HepG2 (cell line): ENCODE measurements around the gene FTL. TPM values are rescaled to one million over a fixed set of nuclear protein-coding genes. Genes with fewer than 3 reads are reported as not detected.

Experiments
- ATAC-seq: fragments of 200-7000 bp; cut with Tn5 transposase; 3 replicates; pipeline ENCODE4 v1.9.1; 2020; ENCODE audit warnings: mild to moderate bottlenecking, moderate library complexity
- BruUV-seq: library from RNA; stranded (reverse); fragments of 400-500 nt; replicated peaks from 2 replicates; lab custom pipeline; 2021; lab: Mats Ljungman, UMichigan
- CTCF ChIA-PET: fragments of 300-600 bp; formaldehyde crosslinking; extraction: SDS; loops from one replicate; lab custom pipeline; 2021; ENCODE audit warnings: low total read pairs, inconsistent platforms, low intra/inter-chr PET ratio; lab: Yijun Ruan, JAX
- POLR2A ChIA-PET: fragments of 350-600 bp; sonication (Branson Sonifier 250); formaldehyde crosslinking; loops from one replicate; lab custom pipeline; 2020; ENCODE audit warnings: antibody characterized with exemption, inconsistent platforms; lab: Yijun Ruan, JAX
- DNase-seq: peaks from one replicate; pipeline ENCODE4 v3.0.0-alpha.2; 2015; ENCODE audit warnings: low spot score
- FAIRE-seq: peaks from 3 replicates; lab custom pipeline; 2011; peaks lifted over from hg19 to GRCh38; lab: Jason Lieb, UNC
- H2AFZ ChIP-seq: one replicate; pipeline ENCODE4 v1.6.1; 2011; ENCODE audit warnings: low read length, inconsistent platforms
- H3K27ac ChIP-seq: fragments of 300-600 bp; 3 replicates; pipeline ENCODE4 v1.8.0; 2011; ENCODE audit warnings: mixed run types, mild to moderate bottlenecking, mixed read lengths, low read length, inconsistent platforms; ENCODE audit not compliant: insufficient read depth; ENCODE audit errors: extremely low read length
- H3K27me3 ChIP-seq, 2 experiments: fragments of 200-600 bp in 1 of 2; 2 replicates in 1 of 2; 3 replicates in 1 of 2; pipeline versions ENCODE4 v1.6.0 to v1.8.0; 2011; ENCODE audit warnings: low read length in 2 of 2, mild to moderate bottlenecking in 2 of 2, moderate library complexity in 2 of 2, inconsistent platforms in 1 of 2; ENCODE audit not compliant: insufficient read depth in 2 of 2, control insufficient read depth in 1 of 2
- H3K36me3 ChIP-seq, 2 experiments: fragments of 200-600 bp in 1 of 2; replicated peaks in 1 of 2; 2 replicates in 1 of 2; 3 replicates in 1 of 2; pipeline versions ENCODE4 v1.5.1 to v1.8.0; 2011; ENCODE audit warnings: low read length in 2 of 2, inconsistent platforms in 1 of 2; ENCODE audit not compliant: insufficient read depth in 2 of 2, control insufficient read depth in 1 of 2
- H3K4me1 ChIP-seq: 2 replicates; pipeline ENCODE4 v1.5.1; 2012; ENCODE audit warnings: low read length, inconsistent platforms; ENCODE audit not compliant: insufficient read depth
- H3K4me2 ChIP-seq: 2 replicates; pipeline ENCODE4 v1.6.0; 2011; ENCODE audit warnings: low read depth, low read length, inconsistent platforms
- H3K4me3 ChIP-seq, 3 experiments: fragments of 200-600 bp in 1 of 3; sonication (generic), shearing (Covaris generic) in 1 of 3; replicated peaks in 1 of 3; 2 replicates each; pipeline ENCODE4 v1.5.1; 2011 to 2016; ENCODE audit warnings: low read length in 3 of 3, inconsistent platforms in 2 of 3, low read depth in 2 of 3, mild to moderate bottlenecking in 2 of 3, control low read depth in 1 of 3, mixed read lengths in 1 of 3; ENCODE audit not compliant: insufficient read depth in 1 of 3
- H3K79me2 ChIP-seq: one replicate; pipeline ENCODE4 v1.6.1; 2011; ENCODE audit warnings: low read length, inconsistent platforms; ENCODE audit not compliant: insufficient read depth
- H3K9ac ChIP-seq: 2 replicates; pipeline ENCODE4 v1.6.0; 2011; ENCODE audit warnings: mild to moderate bottlenecking, low read depth, low read length, inconsistent platforms; ENCODE audit not compliant: insufficient read depth
- H3K9me3 ChIP-seq: 2 replicates; pipeline ENCODE4 v1.5.1; 2012; ENCODE audit warnings: mild to moderate bottlenecking, low read length
- H4K20me1 ChIP-seq: 2 replicates; pipeline ENCODE4 v1.6.0; 2011; ENCODE audit warnings: inconsistent platforms, mild to moderate bottlenecking, low read length, moderate library complexity; ENCODE audit not compliant: insufficient read depth
- AGO2 ChIP-seq: fragments of 200-400 bp; formaldehyde crosslinking; optimal IDR thresholded peaks from 2 replicates; pipeline ENCODE3; 2017; ENCODE audit warnings: mild to moderate bottlenecking, low read depth, low read length, moderate library complexity
- ATF7 ChIP-seq, 2 experiments: fragments of 450-650 bp in 1 of 2; sonication (generic) in 1 of 2; formaldehyde crosslinking in 1 of 2; IDR thresholded peaks; 2 replicates each; pipeline versions ENCODE4 v1.4.0 to v1.6.1; 2016 to 2020; ENCODE audit warnings: antibody characterized with exemption in 1 of 2, mild to moderate bottlenecking in 1 of 2, missing genetic modification reagents in 1 of 2
- CREB1 ChIP-seq, 2 experiments: fragments of 450-650 bp in 1 of 2; IDR thresholded peaks; 2 replicates each; pipeline ENCODE4 v1.6.1; 2016 to 2017; ENCODE audit warnings: control low read depth in 1 of 2, mild to moderate bottlenecking in 1 of 2, missing compliant biosample characterization in 1 of 2, missing genetic modification characterization in 1 of 2
- HNF4A ChIP-seq: sonication (generic); formaldehyde crosslinking; IDR thresholded peaks from 2 replicates; pipeline ENCODE4 v1.4.0; 2020; ENCODE audit warnings: missing genetic modification reagents
- POLR2G ChIP-seq: fragments of 200-400 bp; formaldehyde crosslinking; IDR thresholded peaks from 2 replicates; pipeline ENCODE4 v1.6.1; 2018; ENCODE audit warnings: mild to moderate bottlenecking, low read depth, low read length, moderate library complexity
- ZBTB14 ChIP-seq: sonication (generic); formaldehyde crosslinking; IDR thresholded peaks from 2 replicates; pipeline ENCODE4 v1.4.0; 2020; ENCODE audit warnings: missing genetic modification reagents
- WGBS: methylation state at CpG from one replicate; pipeline ENCODE4 v1.1.6; 2017; ENCODE audit warnings: low lambda C conversion rate; 5-methylcytosine and 5-hydroxymethylcytosine counted together
- in situ Hi-C: cut with HindIII; loops from 2 replicates; pipeline ENCODE4 v1.10.0; 2017; ENCODE audit warnings: low pct_unique_long_range_greater_than_20kb; ENCODE audit not compliant: extremely low pct_ligation_motif_present
- intact Hi-C: fragments of 100-400 bp; cut with micrococcal nuclease; formaldehyde crosslinking; loops from one replicate; pipeline ENCODE4 v1.10.0; 2022; ENCODE audit not compliant: unreplicated experiment
- polyA plus RNA-seq, 8 experiments: library from polyadenylated mRNA; depleted of rRNA in 3 of 8; stranded (reverse) in 7 of 8; unstranded in 1 of 8; fragments of >200 nt; fragmentation: Illumina TruSeq in 4 of 8; extraction: Trizol in 4 of 8; gene quantifications; 2 replicates each; pipeline versions ENCODE4 v1.2.1 to v1.2.3, GENCODE V29; 2011 to 2016; ENCODE audit warnings: low read depth in 4 of 8, missing spikeins in 1 of 8, mixed read lengths in 1 of 8; ENCODE audit not compliant: insufficient read depth in 1 of 8
- total RNA-seq, 5 experiments: library from RNA; depleted of rRNA; stranded (reverse); fragments of >200 nt; fragmentation: Illumina TruSeq; extraction: Trizol; gene quantifications; 2 replicates each; pipeline ENCODE4 v1.2.3, GENCODE V29; 2016; ENCODE audit warnings: low read depth in 1 of 5

Gene FTL
- total and polyA plus RNA-seq, 2 of the 13 experiments (the other 11 are each of a cell fraction or from before 2014, with no cell fraction given) = 2,721 to 8,800 TPM

- CTCF ChIA-PET = no interaction called here
- 98% methylated on average over 29 of the region's 32 CpGs for WGBS
- H3K4me2 ChIP-seq = no peak overlapping the region
- H3K9ac ChIP-seq = no peak overlapping the region
- in situ Hi-C loops = no loop called here
- DNase-seq = no peak
- no TSS peak for BruUV-seq
- TF ChIP-seq CREB1 (IDR thresholded peaks at IDR 0.05) (peak; percentile 50; the same call in 1 of the 2 replicates), CREB1 (CRISPR knock-in tag; IDR thresholded peaks at IDR 0.05) (no peak), POLR2G (0 out of 2 replicates have a peak, but pooled peaks have one; percentile 14), ZBTB14 (CRISPR knock-in tag) (no peak), AGO2 (peak; percentile 53), ATF7 (IDR thresholded peaks at IDR 0.05) (peak; percentile 62; the same call in 1 of the 2 replicates), ATF7 (CRISPR knock-in tag; IDR thresholded peaks at IDR 0.05) (no peak)
- TF ChIP-seq, all 625 proteins: peak for 4
- POLR2A ChIA-PET = no interaction called here
- FAIRE-seq = no peak
- ATAC-seq = no peak
- Histone ChIP-seq H3K79me2 (no peaks in the 10 kb centered on the region), H3K9me3 (no peaks in the 10 kb centered on the region), H3K27ac (no peak overlapping the region), H2AFZ (no peak overlapping the region), H3K36me3 (peaks cover 9 to 50% of the 10 kb centered on the region in 2 experiments; a peak in 4 of 5 replicates), H3K4me1 (peaks cover 16% of the 10 kb centered on the region), H4K20me1 (no peaks in the 10 kb centered on the region), H3K27me3 (peaks cover 0 to 3% of the 10 kb centered on the region in 2 experiments; a peak in 1 of 5 replicates), H3K4me3 (no peak overlapping the region)
- intact Hi-C loops = no loop called here
These were observed 49.2 kb downstream of the FTL start for GRCh38 chr19:49014123-49014869.

- intact Hi-C loops = no loop called here
- no peak for DNase-seq
- H2AFZ ChIP-seq = no peak overlapping the region
- H3K4me3 ChIP-seq = no peak overlapping the region
- no peaks in the 10 kb centered on the region for H3K79me2 ChIP-seq
- no peak for FAIRE-seq
- no peaks in the 10 kb centered on the region for H3K9me3 ChIP-seq
- H3K27ac ChIP-seq = no peak overlapping the region
- WGBS = 95% methylated on average over 18 of the region's 18 CpGs
- ChIA-PET CTCF (no interaction called here), POLR2A (no interaction called here)
- no peaks in the 10 kb centered on the region for H4K20me1 ChIP-seq
- TF ChIP-seq POLR2G = 0 out of 2 replicates have a peak, but pooled peaks have one; percentile 11
- no peak for TF ChIP-seq HNF4A
- H3K4me2 ChIP-seq = no peak overlapping the region
- H3K36me3 ChIP-seq = peaks cover 8 to 46% of the 10 kb centered on the region in 2 experiments; a peak in 4 of 5 replicates
- no peak for ATAC-seq
- in situ Hi-C loops = no loop called here
- H3K27me3 ChIP-seq = peaks cover 0 to 3% of the 10 kb centered on the region in 2 experiments; a peak in 1 of 5 replicates
- H3K9ac ChIP-seq = no peak overlapping the region
- BruUV-seq = no TSS peak
- H3K4me1 ChIP-seq = peaks cover 16% of the 10 kb centered on the region
These were observed 49.8 kb downstream of the FTL start for GRCh38 chr19:49014870-49015255.
